ENCODE results near the gene CRTC3. TPM values are rescaled to one million over a fixed set of nuclear protein-coding genes. Genes with fewer than 3 reads are reported as not detected.
"Not testable (repeated sequence)": the region's sequence is repeated elsewhere in the genome, so short reads cannot be mapped to it uniquely, and the experiment has no call there.

The CRTC3 gene
- total and polyA plus RNA-seq, 2 donors (not counting 3 experiments of a cell fraction or from before 2014, with no cell fraction given), result 16.2 to 26.4 TPM

DNA sequence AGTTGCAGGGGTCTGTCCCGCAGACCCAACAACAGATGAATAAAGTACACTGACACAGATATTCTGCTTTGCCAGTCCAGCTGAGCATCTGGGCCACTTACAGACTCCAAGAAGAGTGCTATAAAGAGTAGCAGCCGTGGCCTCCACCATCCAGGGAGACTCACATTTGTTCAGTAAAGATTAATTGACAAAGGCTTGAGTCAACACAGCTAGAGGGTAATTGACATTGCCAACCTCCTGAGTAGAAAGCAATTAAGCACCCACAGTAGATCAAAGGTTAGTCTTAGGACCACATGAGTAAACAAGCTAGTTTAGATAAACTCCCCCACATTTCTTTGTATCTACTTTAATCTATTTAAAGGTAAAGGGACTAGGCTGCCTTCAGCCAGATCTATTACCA, 16.3 kb upstream of the CRTC3 start:
- no peaks in the 10 kb centered on the region for H4K20me1 ChIP-seq (replicated peaks; ENCODE audit: control insufficient read depth, extremely low read depth, insufficient read depth, low read length)
- no peaks in the 10 kb centered on the region for H3K27me3 ChIP-seq (ENCODE audit: control insufficient read depth in 2 of 2, insufficient read depth in 2 of 2, low read length in 2 of 2)
- no peaks in the 10 kb centered on the region for H3K36me3 ChIP-seq (ENCODE audit: control insufficient read depth in 2 of 2, extremely low read depth in 1 of 2, insufficient read depth in 2 of 2, low read length in 2 of 2)
- FAIRE-seq (no peak), DNase-seq (ENCODE audit: low read depth, low spot score) (no peak)
- H2AFZ ChIP-seq (ENCODE audit: low read depth, low read length), result no peak overlapping the region
- no TSS peak for BruUV-seq (replicated peaks)
- H3K9ac ChIP-seq (replicated peaks; ENCODE audit: extremely low read depth, insufficient read depth, low read length), result no peak overlapping the region
- H3K4me2 ChIP-seq (ENCODE audit: insufficient read depth, low read length), result no peak overlapping the region
- ChIA-PET POLR2A (interaction anchor here (0.6 kb wide), 1 partner anchor 119 kb away, joined by 3 read pairs; no protein-coding TSS in a partner anchor), CTCF (interaction anchor here (1.0 kb wide), 1 partner anchor 194 kb away, joined by 3 read pairs; no protein-coding TSS in a partner anchor)
- H3K9me1 ChIP-seq (replicated peaks; ENCODE audit: control insufficient read depth, extremely low read depth, insufficient read depth, low read length), result no peaks in the 10 kb centered on the region
- no peaks in the 10 kb centered on the region for H3K9me3 ChIP-seq (replicated peaks; ENCODE audit: control insufficient read depth, insufficient read depth, low read length)
- H3K27ac ChIP-seq (ENCODE audit: insufficient read depth, low read depth, low read length), result no peak overlapping the region
- TF ChIP-seq POLR2AphosphoS5 (IDR thresholded peaks at IDR 0.05; ENCODE audit: insufficient read depth, low read depth, low read length) (no peak), EZH2 (IDR thresholded peaks at IDR 0.05; ENCODE audit: borderline replicate concordance, low read depth, low read length, severe bottlenecking) (no peak), GATA2 (IDR thresholded peaks at IDR 0.05; ENCODE audit: insufficient read depth, insufficient read length, low read depth, low read length) (no peak), FOS (IDR thresholded peaks at IDR 0.05; ENCODE audit: borderline replicate concordance, insufficient read depth, low read length) (no peak), MYC (IDR thresholded peaks at IDR 0.05; ENCODE audit: low read depth, low read length) (no peak), POLR2A (IDR thresholded peaks at IDR 0.05; ENCODE audit: low read depth, low read length) (no peak), JUN (IDR thresholded peaks at IDR 0.05; ENCODE audit: borderline replicate concordance, insufficient read depth, insufficient read length, low read depth) (no peak)
- TF ChIP-seq, protein P1, sequence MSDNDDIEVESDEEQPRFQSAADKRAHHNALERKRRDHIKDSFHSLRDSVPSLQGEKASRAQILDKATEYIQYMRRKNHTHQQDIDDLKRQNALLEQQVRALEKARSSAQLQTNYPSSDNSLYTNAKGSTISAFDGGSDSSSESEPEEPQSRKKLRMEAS (IDR thresholded peaks at IDR 0.05; ENCODE audit: insufficient read depth, insufficient read length), result no peak
- TF ChIP-seq, protein P2, sequence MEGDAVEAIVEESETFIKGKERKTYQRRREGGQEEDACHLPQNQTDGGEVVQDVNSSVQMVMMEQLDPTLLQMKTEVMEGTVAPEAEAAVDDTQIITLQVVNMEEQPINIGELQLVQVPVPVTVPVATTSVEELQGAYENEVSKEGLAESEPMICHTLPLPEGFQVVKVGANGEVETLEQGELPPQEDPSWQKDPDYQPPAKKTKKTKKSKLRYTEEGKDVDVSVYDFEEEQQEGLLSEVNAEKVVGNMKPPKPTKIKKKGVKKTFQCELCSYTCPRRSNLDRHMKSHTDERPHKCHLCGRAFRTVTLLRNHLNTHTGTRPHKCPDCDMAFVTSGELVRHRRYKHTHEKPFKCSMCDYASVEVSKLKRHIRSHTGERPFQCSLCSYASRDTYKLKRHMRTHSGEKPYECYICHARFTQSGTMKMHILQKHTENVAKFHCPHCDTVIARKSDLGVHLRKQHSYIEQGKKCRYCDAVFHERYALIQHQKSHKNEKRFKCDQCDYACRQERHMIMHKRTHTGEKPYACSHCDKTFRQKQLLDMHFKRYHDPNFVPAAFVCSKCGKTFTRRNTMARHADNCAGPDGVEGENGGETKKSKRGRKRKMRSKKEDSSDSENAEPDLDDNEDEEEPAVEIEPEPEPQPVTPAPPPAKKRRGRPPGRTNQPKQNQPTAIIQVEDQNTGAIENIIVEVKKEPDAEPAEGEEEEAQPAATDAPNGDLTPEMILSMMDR (IDR thresholded peaks at IDR 0.05; ENCODE audit: extremely low read depth in 1 of 2, insufficient read depth in 1 of 2, low read depth in 1 of 2, low read length in 2 of 2), result no peak
- no peak overlapping the region for H3K4me3 ChIP-seq (replicated peaks in 1 of 3; ENCODE audit: insufficient read depth in 1 of 3, low read depth in 1 of 3, low read length in 3 of 3)
- H3K4me1 ChIP-seq (ENCODE audit: control insufficient read depth, extremely low read depth, insufficient read depth, low read length), result no peaks in the 10 kb centered on the region
- dilution Hi-C loops (cut with MboI; ENCODE audit: extremely low pct_ligation_motif_present, low sequenced_read_pairs), result no loop called here
- intact Hi-C loops (cut with micrococcal nuclease), result no loop called here
- H3K79me2 ChIP-seq (ENCODE audit: control insufficient read depth, insufficient read depth, low read length), result no peaks in the 10 kb centered on the region

DNA sequence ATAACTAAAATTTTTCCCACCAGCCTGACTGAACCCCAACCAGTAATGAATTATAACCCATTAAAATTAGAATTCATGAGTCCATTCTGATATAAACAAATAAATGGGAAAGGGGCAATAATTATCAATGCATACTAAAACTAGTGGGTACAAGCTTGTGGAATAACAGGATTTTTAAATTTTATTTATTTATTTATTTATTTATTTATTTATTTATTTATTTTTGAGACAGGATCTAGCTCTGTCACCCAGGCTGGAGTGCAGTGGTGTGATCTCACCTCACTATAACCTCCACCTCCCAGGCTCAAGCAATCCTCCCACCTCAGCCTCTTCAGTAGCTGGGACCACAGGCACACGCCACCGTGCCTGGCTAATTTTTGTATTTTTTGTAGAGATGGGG, 15.8 kb upstream of the CRTC3 start:
- H3K4me3 ChIP-seq (replicated peaks in 1 of 3; ENCODE audit: insufficient read depth in 1 of 3, low read depth in 1 of 3, low read length in 3 of 3); H3K27me3 ChIP-seq (ENCODE audit: control insufficient read depth in 2 of 2, insufficient read depth in 2 of 2, low read length in 2 of 2); FAIRE-seq; H2AFZ ChIP-seq (ENCODE audit: low read depth, low read length); H3K9ac ChIP-seq (replicated peaks; ENCODE audit: extremely low read depth, insufficient read depth, low read length); intact Hi-C loops (cut with micrococcal nuclease); H3K4me1 ChIP-seq (ENCODE audit: control insufficient read depth, extremely low read depth, insufficient read depth, low read length); dilution Hi-C loops (cut with MboI; ENCODE audit: extremely low pct_ligation_motif_present, low sequenced_read_pairs); CTCF ChIA-PET; H4K20me1 ChIP-seq (replicated peaks; ENCODE audit: control insufficient read depth, extremely low read depth, insufficient read depth, low read length); H3K36me3 ChIP-seq (ENCODE audit: control insufficient read depth in 2 of 2, extremely low read depth in 1 of 2, insufficient read depth in 2 of 2, low read length in 2 of 2); BruUV-seq (replicated peaks); DNase-seq (ENCODE audit: low read depth, low spot score); H3K27ac ChIP-seq (ENCODE audit: insufficient read depth, low read depth, low read length); H3K4me2 ChIP-seq (ENCODE audit: insufficient read depth, low read length); H3K9me3 ChIP-seq (replicated peaks; ENCODE audit: control insufficient read depth, insufficient read depth, low read length); H3K79me2 ChIP-seq (ENCODE audit: control insufficient read depth, insufficient read depth, low read length); H3K9me1 ChIP-seq (replicated peaks; ENCODE audit: control insufficient read depth, extremely low read depth, insufficient read depth, low read length): not testable (repeated sequence)
- POLR2A ChIA-PET, result interaction anchor here (0.7 kb wide), 1 partner anchor 96 kb away, joined by 3 read pairs; no protein-coding TSS in a partner anchor
